Mesothelial cell of epicardium (in vitro differentiated cells): ENCODE data around the gene RILPL1. TPM values are rescaled to one million over a fixed set of nuclear protein-coding genes. Genes with fewer than 3 reads are reported as not detected.

Source experiments
- DNase-seq, 2 experiments: peaks; one replicate each; pipeline ENCODE4 v3.0.0; 2021; ENCODE audit warnings: low spot score in 2 of 2; ENCODE audit not compliant: unreplicated experiment in 2 of 2
- H3K27ac Mint-ChIP-seq: 2 replicates; pipeline ENCODE4 v1.8.0; 2021; ENCODE audit warnings: mixed read lengths
- H3K27me3 Mint-ChIP-seq: 2 replicates; pipeline ENCODE4 v1.8.0; 2021; ENCODE audit warnings: low read depth, mixed read lengths
- H3K36me3 Mint-ChIP-seq: 2 replicates; pipeline ENCODE4 v1.8.0; 2021; ENCODE audit warnings: mixed read lengths
- H3K4me1 Mint-ChIP-seq: 2 replicates; pipeline ENCODE4 v1.8.0; 2021; ENCODE audit warnings: mixed read lengths
- H3K4me3 Mint-ChIP-seq: 2 replicates; pipeline ENCODE4 v1.8.0; 2021; ENCODE audit warnings: mild to moderate bottlenecking, moderate library complexity, mixed read lengths
- H3K9me3 Mint-ChIP-seq: 2 replicates; pipeline ENCODE4 v1.8.0; 2021; ENCODE audit warnings: mixed read lengths
- microRNA-seq: library from miRNA; unstranded; fragments of <30 nt; microRNA quantifications from one replicate; pipeline ENCODE4 v1.2.0, GENCODE V29; 2021; ENCODE audit warnings: inconsistent platforms, mixed read lengths
- total RNA-seq: library from RNA; stranded (reverse); gene quantifications from 3 replicates; pipeline ENCODE4 v1.2.1, GENCODE V29; 2021
- TF ChIP-seq, protein P1 (sequence below): fragments of 200-600 bp; sonication (generic); IDR thresholded peaks from one replicate; pipeline ENCODE4 v1.5.0; 2021; ENCODE audit warnings: antibody characterized with exemption; ENCODE audit not compliant: unreplicated experiment

RILPL1 gene
- total RNA-seq, 1 donor from 2014 or later: 45.4 TPM

DNA sequence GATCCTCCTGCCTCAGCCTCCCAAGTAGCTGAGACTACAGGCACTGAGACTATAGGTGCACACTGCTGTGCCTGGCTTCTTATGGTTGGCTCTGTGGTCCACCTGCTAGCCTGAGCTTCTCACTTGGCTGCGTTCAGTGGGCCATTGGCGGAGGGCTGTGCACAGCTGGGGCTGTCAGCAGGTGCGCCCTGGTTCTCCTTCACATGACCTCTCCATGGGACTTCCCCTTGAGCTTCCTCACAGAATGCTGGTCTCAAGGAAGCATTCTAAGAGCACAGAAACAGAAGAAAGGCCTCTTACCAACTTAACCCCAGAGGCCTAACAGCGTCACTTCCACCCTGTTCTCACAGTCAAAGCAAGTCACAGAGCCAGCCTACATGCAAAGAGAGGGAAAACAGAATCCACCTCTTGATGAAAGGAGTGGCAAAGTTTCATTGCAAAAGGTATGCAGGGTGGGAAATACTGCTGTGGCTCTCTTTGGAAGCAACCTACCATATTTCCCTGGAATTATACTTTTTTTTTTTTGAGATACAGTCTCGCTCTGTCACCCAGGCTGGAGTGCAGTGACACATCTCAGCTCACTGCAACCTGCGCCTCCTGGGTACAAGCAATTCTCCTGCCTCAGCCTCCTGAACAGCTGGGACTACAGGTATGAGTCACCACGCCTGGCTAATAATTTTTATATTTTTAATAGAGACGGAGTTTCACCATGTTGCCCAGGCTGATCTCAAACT lies 106.3 kb downstream of the RILPL1 start:
- Mint-ChIP-seq H3K36me3 (peaks cover 8% of the 10 kb centered on the region), H3K4me1 (no peaks in the 10 kb centered on the region), H3K4me3 (no peak overlapping the region), H3K27me3 (no peaks in the 10 kb centered on the region), H3K27ac (no peak overlapping the region), H3K9me3 (peaks cover 4% of the 10 kb centered on the region)
- TF ChIP-seq, protein P1, sequence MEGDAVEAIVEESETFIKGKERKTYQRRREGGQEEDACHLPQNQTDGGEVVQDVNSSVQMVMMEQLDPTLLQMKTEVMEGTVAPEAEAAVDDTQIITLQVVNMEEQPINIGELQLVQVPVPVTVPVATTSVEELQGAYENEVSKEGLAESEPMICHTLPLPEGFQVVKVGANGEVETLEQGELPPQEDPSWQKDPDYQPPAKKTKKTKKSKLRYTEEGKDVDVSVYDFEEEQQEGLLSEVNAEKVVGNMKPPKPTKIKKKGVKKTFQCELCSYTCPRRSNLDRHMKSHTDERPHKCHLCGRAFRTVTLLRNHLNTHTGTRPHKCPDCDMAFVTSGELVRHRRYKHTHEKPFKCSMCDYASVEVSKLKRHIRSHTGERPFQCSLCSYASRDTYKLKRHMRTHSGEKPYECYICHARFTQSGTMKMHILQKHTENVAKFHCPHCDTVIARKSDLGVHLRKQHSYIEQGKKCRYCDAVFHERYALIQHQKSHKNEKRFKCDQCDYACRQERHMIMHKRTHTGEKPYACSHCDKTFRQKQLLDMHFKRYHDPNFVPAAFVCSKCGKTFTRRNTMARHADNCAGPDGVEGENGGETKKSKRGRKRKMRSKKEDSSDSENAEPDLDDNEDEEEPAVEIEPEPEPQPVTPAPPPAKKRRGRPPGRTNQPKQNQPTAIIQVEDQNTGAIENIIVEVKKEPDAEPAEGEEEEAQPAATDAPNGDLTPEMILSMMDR: no peak
- no peak for DNase-seq

DNA sequence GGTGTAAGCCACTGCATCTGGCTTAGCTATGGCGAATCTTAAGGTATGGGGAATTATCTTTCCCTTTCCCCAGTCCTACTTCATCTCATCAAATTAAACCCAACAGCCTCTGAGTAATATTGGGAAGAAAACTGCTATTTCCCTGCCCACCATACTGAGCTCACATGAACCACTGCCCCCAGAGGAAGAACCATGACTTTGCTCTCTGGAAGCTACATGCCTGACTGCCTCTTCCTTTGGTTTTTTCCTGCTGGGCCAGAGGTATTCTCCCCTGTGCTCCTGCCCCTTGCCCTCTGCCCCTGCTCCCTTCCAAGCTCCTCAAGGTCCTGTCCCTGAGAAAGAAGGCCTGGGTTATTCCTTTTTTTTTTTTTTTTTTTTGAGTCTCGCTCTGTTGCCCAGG lies 112.2 kb downstream of the RILPL1 start:
- Mint-ChIP-seq H3K9me3 (peaks cover 4% of the 10 kb centered on the region), H3K36me3 (peaks cover 6% of the 10 kb centered on the region), H3K27me3 (no peaks in the 10 kb centered on the region), H3K27ac (no peak overlapping the region), H3K4me1 (no peaks in the 10 kb centered on the region), H3K4me3 (no peak overlapping the region)
- TF ChIP-seq, protein P1: no peak
- no peak for DNase-seq

Small RNAs within 50 kb of the gene (microRNA-seq; reads per million reads assigned to microRNA genes)
- gene MIR3908: not detected

Other genes starting within 250 kb of the RILPL1 start
- gene SBNO1, start 168.9 kb downstream of the RILPL1 start, total RNA-seq: 35.0 to 38.0 TPM (median 36.2 TPM) in 3 replicates
- 36.0 to 37.6 TPM (median 37.0 TPM) in 3 replicates for gene KMT5A, start 149.6 kb downstream of the RILPL1 start, total RNA-seq
- gene RILPL2, start 97.0 kb downstream of the RILPL1 start, total RNA-seq: 2.4 TPM in 3 replicates
- 25.0 to 27.7 TPM (median 25.8 TPM) in 3 replicates for gene SNRNP35, start 75.6 kb downstream of the RILPL1 start, total RNA-seq
- 154 to 159 TPM (median 159 TPM) in 3 replicates for gene TMED2, start 50.8 kb upstream of the RILPL1 start, total RNA-seq
- gene DDX55, start 68.4 kb upstream of the RILPL1 start, total RNA-seq: 28.9 to 32.8 TPM (median 30.9 TPM) in 3 replicates
- 45.9 to 51.4 TPM (median 50.0 TPM) in 3 replicates for gene EIF2B1, start 100.0 kb upstream of the RILPL1 start, total RNA-seq
- gene GTF2H3, start 100.1 kb upstream of the RILPL1 start, total RNA-seq: 36.1 to 38.7 TPM (median 36.4 TPM) in 3 replicates
- gene TCTN2, start 137.4 kb upstream of the RILPL1 start, total RNA-seq: 15.7 to 16.8 TPM (median 16.8 TPM) in 3 replicates
- gene ATP6V0A2, start 178.6 kb upstream of the RILPL1 start, total RNA-seq: 36.3 to 40.0 TPM (median 38.1 TPM) in 3 replicates
- 2.0 to 2.7 TPM (median 2.5 TPM) in 3 replicates for gene DNAH10, start 228.6 kb upstream of the RILPL1 start, total RNA-seq